K562 (cell line): ENCODE data around the gene FBXO15.

Source experiments
- ELF4 ChIP-seq: fragments of 450-650 bp; formaldehyde crosslinking; IDR thresholded peaks from 2 replicates; pipeline ENCODE4 v1.4.0; 2022; ENCODE audit warnings: missing genetic modification characterization
- GABPB1 ChIP-seq: sonication (generic); formaldehyde crosslinking; IDR thresholded peaks from 2 replicates; pipeline ENCODE4 v1.8.0; 2022; ENCODE audit warnings: mild to moderate bottlenecking, missing genetic modification reagents
- MTA2 ChIP-seq: fragments of 450-650 bp; IDR thresholded peaks from 2 replicates; pipeline ENCODE4 v1.6.1; 2016; ENCODE audit warnings: low read depth
- POLR2G ChIP-seq: fragments of 200-400 bp; formaldehyde crosslinking; IDR thresholded peaks from 2 replicates; pipeline ENCODE4 v1.6.1; 2017; ENCODE audit warnings: low read depth, mild to moderate bottlenecking, antibody characterized with exemption, low read length, moderate library complexity
- TF ChIP-seq, protein P1 (sequence below): sonication (generic); formaldehyde crosslinking; IDR thresholded peaks from 2 replicates; pipeline ENCODE4 v1.9.0; 2022; ENCODE audit warnings: mild to moderate bottlenecking, missing genetic modification reagents
- TF ChIP-seq, protein P2 (sequence below), 2 experiments: fragments of 150-350 bp in 1 of 2; IDR thresholded peaks; 2 replicates each; pipeline ENCODE4 v1.6.1; 2012 to 2016; ENCODE audit warnings: low read depth in 2 of 2, low read length in 2 of 2, mild to moderate bottlenecking in 1 of 2, moderate library complexity in 1 of 2
- TF ChIP-seq, protein P3 (sequence below): sonication (generic); formaldehyde crosslinking; IDR thresholded peaks from 2 replicates; pipeline ENCODE4 v1.5.0; 2020; ENCODE audit warnings: missing genetic modification reagents
- TF ChIP-seq, protein P4 (sequence below): fragments of 250-450 bp; sonication (Bioruptor Pico); IDR thresholded peaks from 2 replicates; pipeline ENCODE4 v1.5.0; 2021; ENCODE audit warnings: mild to moderate bottlenecking, borderline replicate concordance

DNA sequence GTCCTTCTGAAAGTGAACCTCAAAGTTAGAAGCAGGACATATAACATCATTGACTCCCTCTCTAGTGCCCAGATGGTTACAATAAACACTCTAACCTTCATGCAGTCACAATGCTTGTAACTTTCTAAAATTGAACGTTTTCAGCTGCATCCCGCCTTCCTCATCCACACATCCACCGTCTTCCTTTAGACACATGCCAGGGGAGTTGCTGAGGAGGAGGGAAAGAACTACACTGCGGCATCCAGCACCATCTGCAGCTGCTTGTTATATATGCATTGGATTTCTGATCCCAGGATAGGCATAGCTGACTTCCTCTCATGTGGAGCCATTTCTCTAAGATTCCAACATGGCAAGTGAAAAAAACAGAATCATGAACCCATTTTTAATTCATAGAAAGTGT, 96.8 kb downstream of the FBXO15 start:
- TF ChIP-seq, protein P1, sequence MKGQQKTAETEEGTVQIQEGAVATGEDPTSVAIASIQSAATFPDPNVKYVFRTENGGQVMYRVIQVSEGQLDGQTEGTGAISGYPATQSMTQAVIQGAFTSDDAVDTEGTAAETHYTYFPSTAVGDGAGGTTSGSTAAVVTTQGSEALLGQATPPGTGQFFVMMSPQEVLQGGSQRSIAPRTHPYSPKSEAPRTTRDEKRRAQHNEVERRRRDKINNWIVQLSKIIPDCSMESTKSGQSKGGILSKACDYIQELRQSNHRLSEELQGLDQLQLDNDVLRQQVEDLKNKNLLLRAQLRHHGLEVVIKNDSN (CRISPR knock-in tag): no peak
- TF ChIP-seq ELF4 (no peak), GABPB1 (CRISPR knock-in tag) (no peak), POLR2G (no peak), MTA2 (no peak)
- TF ChIP-seq, protein P2, sequence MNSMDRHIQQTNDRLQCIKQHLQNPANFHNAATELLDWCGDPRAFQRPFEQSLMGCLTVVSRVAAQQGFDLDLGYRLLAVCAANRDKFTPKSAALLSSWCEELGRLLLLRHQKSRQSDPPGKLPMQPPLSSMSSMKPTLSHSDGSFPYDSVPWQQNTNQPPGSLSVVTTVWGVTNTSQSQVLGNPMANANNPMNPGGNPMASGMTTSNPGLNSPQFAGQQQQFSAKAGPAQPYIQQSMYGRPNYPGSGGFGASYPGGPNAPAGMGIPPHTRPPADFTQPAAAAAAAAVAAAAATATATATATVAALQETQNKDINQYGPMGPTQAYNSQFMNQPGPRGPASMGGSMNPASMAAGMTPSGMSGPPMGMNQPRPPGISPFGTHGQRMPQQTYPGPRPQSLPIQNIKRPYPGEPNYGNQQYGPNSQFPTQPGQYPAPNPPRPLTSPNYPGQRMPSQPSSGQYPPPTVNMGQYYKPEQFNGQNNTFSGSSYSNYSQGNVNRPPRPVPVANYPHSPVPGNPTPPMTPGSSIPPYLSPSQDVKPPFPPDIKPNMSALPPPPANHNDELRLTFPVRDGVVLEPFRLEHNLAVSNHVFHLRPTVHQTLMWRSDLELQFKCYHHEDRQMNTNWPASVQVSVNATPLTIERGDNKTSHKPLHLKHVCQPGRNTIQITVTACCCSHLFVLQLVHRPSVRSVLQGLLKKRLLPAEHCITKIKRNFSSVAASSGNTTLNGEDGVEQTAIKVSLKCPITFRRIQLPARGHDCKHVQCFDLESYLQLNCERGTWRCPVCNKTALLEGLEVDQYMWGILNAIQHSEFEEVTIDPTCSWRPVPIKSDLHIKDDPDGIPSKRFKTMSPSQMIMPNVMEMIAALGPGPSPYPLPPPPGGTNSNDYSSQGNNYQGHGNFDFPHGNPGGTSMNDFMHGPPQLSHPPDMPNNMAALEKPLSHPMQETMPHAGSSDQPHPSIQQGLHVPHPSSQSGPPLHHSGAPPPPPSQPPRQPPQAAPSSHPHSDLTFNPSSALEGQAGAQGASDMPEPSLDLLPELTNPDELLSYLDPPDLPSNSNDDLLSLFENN (IDR thresholded peaks at IDR 0.05; ENCODE audit: low read depth in 2 of 2, low read length in 2 of 2): no peak
- TF ChIP-seq, protein P3, sequence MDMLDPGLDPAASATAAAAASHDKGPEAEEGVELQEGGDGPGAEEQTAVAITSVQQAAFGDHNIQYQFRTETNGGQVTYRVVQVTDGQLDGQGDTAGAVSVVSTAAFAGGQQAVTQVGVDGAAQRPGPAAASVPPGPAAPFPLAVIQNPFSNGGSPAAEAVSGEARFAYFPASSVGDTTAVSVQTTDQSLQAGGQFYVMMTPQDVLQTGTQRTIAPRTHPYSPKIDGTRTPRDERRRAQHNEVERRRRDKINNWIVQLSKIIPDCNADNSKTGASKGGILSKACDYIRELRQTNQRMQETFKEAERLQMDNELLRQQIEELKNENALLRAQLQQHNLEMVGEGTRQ (CRISPR knock-in tag): no peak
- TF ChIP-seq, protein P4, sequence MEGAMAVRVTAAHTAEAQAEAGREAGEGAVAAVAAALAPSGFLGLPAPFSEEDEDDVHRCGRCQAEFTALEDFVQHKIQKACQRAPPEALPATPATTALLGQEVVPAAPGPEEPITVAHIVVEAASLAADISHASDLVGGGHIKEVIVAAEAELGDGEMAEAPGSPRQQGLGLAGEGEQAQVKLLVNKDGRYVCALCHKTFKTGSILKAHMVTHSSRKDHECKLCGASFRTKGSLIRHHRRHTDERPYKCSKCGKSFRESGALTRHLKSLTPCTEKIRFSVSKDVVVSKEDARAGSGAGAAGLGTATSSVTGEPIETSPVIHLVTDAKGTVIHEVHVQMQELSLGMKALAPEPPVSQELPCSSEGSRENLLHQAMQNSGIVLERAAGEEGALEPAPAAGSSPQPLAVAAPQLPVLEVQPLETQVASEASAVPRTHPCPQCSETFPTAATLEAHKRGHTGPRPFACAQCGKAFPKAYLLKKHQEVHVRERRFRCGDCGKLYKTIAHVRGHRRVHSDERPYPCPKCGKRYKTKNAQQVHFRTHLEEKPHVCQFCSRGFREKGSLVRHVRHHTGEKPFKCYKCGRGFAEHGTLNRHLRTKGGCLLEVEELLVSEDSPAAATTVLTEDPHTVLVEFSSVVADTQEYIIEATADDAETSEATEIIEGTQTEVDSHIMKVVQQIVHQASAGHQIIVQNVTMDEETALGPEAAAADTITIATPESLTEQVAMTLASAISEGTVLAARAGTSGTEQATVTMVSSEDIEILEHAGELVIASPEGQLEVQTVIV (CRISPR knock-in tag): no peak
